Chondrocyte (in vitro differentiated cells): Measurements from ENCODE around the gene EPHB1. TPM values are rescaled to one million over a fixed set of nuclear protein-coding genes. Genes with fewer than 3 reads are reported as not detected.
"Not testable (repeated sequence)": the region's sequence is repeated elsewhere in the genome, so short reads cannot be mapped to it uniquely, and the experiment has no call there.

ENCODE experiments used
- DNase-seq: peaks from one replicate; pipeline ENCODE4 v3.0.0; 2021; ENCODE audit warnings: mixed read lengths, low spot score
- H3K27ac Mint-ChIP-seq: one replicate; pipeline ENCODE4 v1.8.0; 2021; ENCODE audit warnings: mild to moderate bottlenecking, moderate library complexity, mixed read lengths; ENCODE audit not compliant: unreplicated experiment
- H3K27me3 Mint-ChIP-seq: 2 replicates; pipeline ENCODE4 v1.8.0; 2021; ENCODE audit warnings: low read depth, mixed read lengths
- H3K36me3 Mint-ChIP-seq: 2 replicates; pipeline ENCODE4 v1.8.0; 2021; ENCODE audit warnings: low read depth, mixed read lengths
- H3K4me1 Mint-ChIP-seq: 2 replicates; pipeline ENCODE4 v1.8.0; 2021; ENCODE audit warnings: low read depth, mild to moderate bottlenecking, mixed read lengths
- H3K4me3 Mint-ChIP-seq: one replicate; pipeline ENCODE4 v1.8.0; 2021; ENCODE audit warnings: mild to moderate bottlenecking, moderate library complexity, mixed read lengths; ENCODE audit not compliant: unreplicated experiment
- H3K9me3 Mint-ChIP-seq: 2 replicates; pipeline ENCODE4 v1.8.0; 2021; ENCODE audit warnings: low read depth, mixed read lengths
- total RNA-seq: library from RNA; stranded (reverse); gene quantifications from 3 replicates; pipeline ENCODE4 v1.2.1, GENCODE V29; 2021
- TF ChIP-seq, protein P1 (sequence below): fragments of 200-600 bp; sonication (generic); IDR thresholded peaks from 2 replicates; pipeline ENCODE4 v1.5.0; 2021; ENCODE audit warnings: antibody characterized with exemption, mild to moderate bottlenecking, moderate library complexity

Gene EPHB1
- total RNA-seq, 1 donor from 2014 or later, result 1.7 TPM

GRCh38 chr3:135103917-135104316, 308.9 kb downstream of the EPHB1 start:
- Mint-ChIP-seq H3K4me1 (no peaks in the 10 kb centered on the region), H3K27me3 (peaks cover 2% of the 10 kb centered on the region), H3K27ac (no peak overlapping the region), H3K4me3 (no peak overlapping the region), H3K9me3 (no peaks in the 10 kb centered on the region), H3K36me3 (no peaks in the 10 kb centered on the region)
- TF ChIP-seq, protein P1, sequence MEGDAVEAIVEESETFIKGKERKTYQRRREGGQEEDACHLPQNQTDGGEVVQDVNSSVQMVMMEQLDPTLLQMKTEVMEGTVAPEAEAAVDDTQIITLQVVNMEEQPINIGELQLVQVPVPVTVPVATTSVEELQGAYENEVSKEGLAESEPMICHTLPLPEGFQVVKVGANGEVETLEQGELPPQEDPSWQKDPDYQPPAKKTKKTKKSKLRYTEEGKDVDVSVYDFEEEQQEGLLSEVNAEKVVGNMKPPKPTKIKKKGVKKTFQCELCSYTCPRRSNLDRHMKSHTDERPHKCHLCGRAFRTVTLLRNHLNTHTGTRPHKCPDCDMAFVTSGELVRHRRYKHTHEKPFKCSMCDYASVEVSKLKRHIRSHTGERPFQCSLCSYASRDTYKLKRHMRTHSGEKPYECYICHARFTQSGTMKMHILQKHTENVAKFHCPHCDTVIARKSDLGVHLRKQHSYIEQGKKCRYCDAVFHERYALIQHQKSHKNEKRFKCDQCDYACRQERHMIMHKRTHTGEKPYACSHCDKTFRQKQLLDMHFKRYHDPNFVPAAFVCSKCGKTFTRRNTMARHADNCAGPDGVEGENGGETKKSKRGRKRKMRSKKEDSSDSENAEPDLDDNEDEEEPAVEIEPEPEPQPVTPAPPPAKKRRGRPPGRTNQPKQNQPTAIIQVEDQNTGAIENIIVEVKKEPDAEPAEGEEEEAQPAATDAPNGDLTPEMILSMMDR, result no peak
- no peak for DNase-seq

DNA sequence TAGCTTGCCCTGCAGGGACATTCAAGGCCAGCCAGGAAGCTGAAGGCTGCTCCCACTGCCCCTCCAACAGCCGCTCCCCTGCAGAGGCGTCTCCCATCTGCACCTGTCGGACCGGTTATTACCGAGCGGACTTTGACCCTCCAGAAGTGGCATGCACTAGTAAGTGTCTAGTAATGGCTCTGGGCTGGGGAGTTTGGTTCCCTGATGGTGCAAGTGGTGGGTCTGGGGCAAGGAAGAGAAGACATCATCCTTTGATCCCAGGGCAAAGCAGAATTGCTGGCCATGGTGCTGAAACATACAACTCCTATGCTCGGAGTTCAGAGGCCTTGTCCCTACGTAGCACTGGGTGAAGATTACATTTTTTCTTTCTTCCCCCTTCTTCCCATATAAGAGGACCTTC, 311.4 kb downstream of the EPHB1 start:
- no peak for DNase-seq

DNA sequence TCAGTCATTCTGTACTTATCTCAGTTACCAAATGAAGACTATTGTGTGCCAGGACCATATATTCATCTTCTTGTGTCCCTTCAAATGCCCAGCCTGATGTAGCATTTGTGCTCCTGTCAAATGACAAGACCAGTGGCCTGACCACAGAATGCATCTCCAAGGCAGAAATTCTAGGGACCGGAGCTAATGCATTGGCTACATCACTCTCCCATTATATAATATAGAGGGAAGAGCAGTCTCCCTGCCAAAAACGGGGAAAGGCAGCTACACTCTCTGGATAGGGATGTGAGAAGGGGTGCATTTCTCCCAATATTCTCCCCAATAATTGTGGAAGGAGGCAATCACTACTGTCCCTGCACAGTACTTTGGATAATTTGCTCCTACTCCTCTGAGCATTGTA, 312.0 kb downstream of the EPHB1 start:
- Mint-ChIP-seq H3K4me1 (no peaks in the 10 kb centered on the region), H3K27me3 (no peaks in the 10 kb centered on the region)

More for the DNA sequence above, 311.4 kb downstream of the EPHB1 start:
- Mint-ChIP-seq H3K9me3 (no peaks in the 10 kb centered on the region), H3K27me3 (no peaks in the 10 kb centered on the region), H3K4me1 (no peaks in the 10 kb centered on the region), H3K4me3 (no peak overlapping the region), H3K27ac (no peak overlapping the region), H3K36me3 (no peaks in the 10 kb centered on the region)
- TF ChIP-seq, protein P1, result no peak

GRCh38 chr3:135109681-135110080, 314.6 kb downstream of the EPHB1 start:
- H3K27me3 Mint-ChIP-seq, result no peaks in the 10 kb centered on the region
- H3K4me3 Mint-ChIP-seq, result no peak overlapping the region
- TF ChIP-seq, protein P1, result no peak
- H3K36me3 Mint-ChIP-seq, result no peaks in the 10 kb centered on the region
- no peaks in the 10 kb centered on the region for H3K4me1 Mint-ChIP-seq
- no peak overlapping the region for H3K27ac Mint-ChIP-seq
- no peaks in the 10 kb centered on the region for H3K9me3 Mint-ChIP-seq
- DNase-seq, result no peak

More for the DNA sequence above, 312.0 kb downstream of the EPHB1 start:
- Mint-ChIP-seq H3K4me3 (no peak overlapping the region), H3K27ac (no peak overlapping the region), H3K9me3 (no peaks in the 10 kb centered on the region), H3K36me3 (no peaks in the 10 kb centered on the region)
- TF ChIP-seq, protein P1, result no peak
- DNase-seq, result no peak

DNA sequence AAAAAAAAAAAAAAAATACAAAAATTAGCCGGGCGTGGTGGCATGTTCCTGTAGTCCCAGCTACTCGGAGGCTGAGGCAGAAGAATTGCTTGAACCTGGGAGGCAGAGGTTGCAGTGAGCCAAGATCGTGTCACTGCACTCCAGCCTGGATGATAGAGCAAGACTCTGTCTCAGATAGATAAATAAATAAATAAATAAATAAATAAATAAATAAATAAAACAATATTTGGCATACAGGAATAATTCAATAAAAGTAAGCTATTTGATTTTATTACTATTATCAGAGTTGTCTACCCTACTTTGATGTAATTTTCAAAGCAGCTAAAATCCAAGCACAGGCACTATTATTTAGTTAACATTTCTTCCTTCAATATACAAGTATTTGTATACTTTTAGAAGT, 319.5 kb downstream of the EPHB1 start:
- not testable (repeated sequence) for DNase-seq, H3K4me3 Mint-ChIP-seq, H3K27me3 Mint-ChIP-seq, H3K36me3 Mint-ChIP-seq, H3K4me1 Mint-ChIP-seq, H3K27ac Mint-ChIP-seq, H3K9me3 Mint-ChIP-seq

DNA sequence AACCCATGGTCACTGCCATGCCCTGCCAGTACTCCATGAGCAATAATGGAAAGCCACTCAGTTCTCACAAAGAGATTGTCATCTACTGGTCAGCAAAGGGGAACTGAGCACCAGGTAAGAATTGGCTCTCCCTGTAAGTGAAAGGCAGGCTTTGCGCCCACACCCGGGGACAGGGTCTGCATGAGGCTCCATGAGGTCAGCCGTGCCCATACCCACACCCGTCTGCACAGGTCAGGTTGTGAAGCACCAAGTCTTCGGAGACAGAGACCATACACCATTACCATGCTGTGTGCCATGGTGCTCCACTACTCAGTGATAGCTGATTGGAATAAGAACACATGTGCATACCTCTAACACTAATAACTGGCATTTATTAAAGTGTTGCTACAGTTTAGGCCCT, 322.9 kb downstream of the EPHB1 start:
- Mint-ChIP-seq H3K4me3 (no peak overlapping the region), H3K4me1 (no peaks in the 10 kb centered on the region), H3K9me3 (peaks cover 6% of the 10 kb centered on the region), H3K27me3 (no peaks in the 10 kb centered on the region), H3K36me3 (no peaks in the 10 kb centered on the region), H3K27ac (no peak overlapping the region)
- DNase-seq, result no peak
- TF ChIP-seq, protein P1, result no peak
